ACC112 (cell line): ENCODE results near the gene CEP85L.

Experiments used
- H2AFZ ChIP-seq: fragments of 200-600 bp; sonication (generic); one replicate; pipeline ENCODE4 v1.6.0; 2017; ENCODE audit warnings: antibody characterized with exemption, low read length; ENCODE audit not compliant: unreplicated experiment
- H3K27ac ChIP-seq: fragments of 200-600 bp; sonication (generic); 2 replicates; pipeline ENCODE4 v1.5.1; 2014; ENCODE audit warnings: low read depth, mild to moderate bottlenecking, antibody characterized with exemption, low read length, moderate library complexity
- H3K27me3 ChIP-seq: fragments of 200-600 bp; sonication (generic); 2 replicates; pipeline ENCODE4 v1.6.1; 2014; ENCODE audit warnings: mild to moderate bottlenecking, antibody characterized with exemption, low read length, moderate library complexity, mixed read lengths; ENCODE audit not compliant: insufficient read depth
- H3K36me3 ChIP-seq: fragments of 200-600 bp; sonication (generic); 2 replicates; pipeline ENCODE4 v1.6.1; 2016; ENCODE audit warnings: mild to moderate bottlenecking, antibody characterized with exemption, low read length, moderate library complexity, mixed read lengths; ENCODE audit not compliant: insufficient read depth
- H3K4me1 ChIP-seq: fragments of 200-600 bp; sonication (generic); one replicate; pipeline ENCODE4 v1.6.1; 2016; ENCODE audit warnings: low read length, mixed read lengths; ENCODE audit not compliant: insufficient read depth, unreplicated experiment, control insufficient read depth
- H3K4me3 ChIP-seq: fragments of 200-600 bp; sonication (generic); 2 replicates; pipeline ENCODE4 v1.5.1; 2014; ENCODE audit warnings: mild to moderate bottlenecking, low read depth, low read length
- H3K79me2 ChIP-seq: fragments of 200-600 bp; sonication (generic); one replicate; pipeline ENCODE4 v1.6.0; 2016; ENCODE audit warnings: low read length; ENCODE audit not compliant: control insufficient read depth, unreplicated experiment, insufficient read depth

CEP85L gene

GRCh38 chr6:118677193-118677592 lies 25.8 kb upstream of the CEP85L start:
- Histone ChIP-seq H2AFZ (no peak overlapping the region), H3K27me3 (no peaks in the 10 kb centered on the region), H3K79me2 (no peaks in the 10 kb centered on the region)

GRCh38 chr6:118675225-118675624 lies 23.8 kb upstream of the CEP85L start:
- Histone ChIP-seq H3K79me2 (no peaks in the 10 kb centered on the region), H3K27me3 (no peaks in the 10 kb centered on the region)

More at GRCh38 chr6:118677193-118677592, 25.8 kb upstream of the CEP85L start:
- no peak overlapping the region for H3K27ac ChIP-seq
- no peak overlapping the region for H3K4me3 ChIP-seq
- no peaks in the 10 kb centered on the region for H3K36me3 ChIP-seq
- H3K4me1 ChIP-seq: peaks cover 6% of the 10 kb centered on the region

GRCh38 chr6:118674772-118675171 lies 23.4 kb upstream of the CEP85L start:
- Histone ChIP-seq H3K79me2 (no peaks in the 10 kb centered on the region), H3K27ac (no peak overlapping the region), H3K27me3 (no peaks in the 10 kb centered on the region), H3K4me1 (peaks cover 6% of the 10 kb centered on the region), H3K36me3 (no peaks in the 10 kb centered on the region), H2AFZ (no peak overlapping the region), H3K4me3 (no peak overlapping the region)

More at GRCh38 chr6:118675225-118675624, 23.8 kb upstream of the CEP85L start:
- Histone ChIP-seq H3K27ac (no peak overlapping the region), H2AFZ (no peak overlapping the region), H3K4me3 (no peak overlapping the region), H3K4me1 (peaks cover 6% of the 10 kb centered on the region), H3K36me3 (no peaks in the 10 kb centered on the region)

DNA sequence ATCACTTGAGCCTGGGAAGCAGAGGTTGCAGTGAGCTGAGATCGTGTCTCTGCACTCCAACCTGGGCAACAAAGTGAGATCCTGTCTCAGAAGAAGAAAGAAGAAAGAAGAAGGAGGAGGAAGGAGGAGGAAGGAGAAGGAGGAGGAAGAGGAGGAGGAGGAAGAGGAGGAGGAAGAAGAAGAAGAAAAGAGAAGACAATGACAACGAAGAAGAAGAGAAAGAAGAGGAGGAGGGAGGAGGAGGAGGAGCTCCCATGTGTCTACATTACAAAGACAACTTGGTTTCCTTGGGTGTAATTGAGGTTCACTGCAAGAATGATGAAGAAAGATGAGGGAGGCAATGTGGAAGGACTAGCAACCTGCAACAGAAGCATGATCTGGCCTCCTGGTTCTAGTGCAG lies 21.3 kb upstream of the CEP85L start:
- H3K36me3 ChIP-seq: no peaks in the 10 kb centered on the region
- H3K27me3 ChIP-seq: no peaks in the 10 kb centered on the region
- no peaks in the 10 kb centered on the region for H3K79me2 ChIP-seq
- no peak overlapping the region for H2AFZ ChIP-seq
- H3K4me3 ChIP-seq: no peak overlapping the region
- no peak overlapping the region for H3K27ac ChIP-seq
- peaks cover 19% of the 10 kb centered on the region for H3K4me1 ChIP-seq

- no peak overlapping the region for H3K27ac ChIP-seq
Observed at GRCh38 chr6:118669561-118669960, 18.2 kb upstream of the CEP85L start.

DNA sequence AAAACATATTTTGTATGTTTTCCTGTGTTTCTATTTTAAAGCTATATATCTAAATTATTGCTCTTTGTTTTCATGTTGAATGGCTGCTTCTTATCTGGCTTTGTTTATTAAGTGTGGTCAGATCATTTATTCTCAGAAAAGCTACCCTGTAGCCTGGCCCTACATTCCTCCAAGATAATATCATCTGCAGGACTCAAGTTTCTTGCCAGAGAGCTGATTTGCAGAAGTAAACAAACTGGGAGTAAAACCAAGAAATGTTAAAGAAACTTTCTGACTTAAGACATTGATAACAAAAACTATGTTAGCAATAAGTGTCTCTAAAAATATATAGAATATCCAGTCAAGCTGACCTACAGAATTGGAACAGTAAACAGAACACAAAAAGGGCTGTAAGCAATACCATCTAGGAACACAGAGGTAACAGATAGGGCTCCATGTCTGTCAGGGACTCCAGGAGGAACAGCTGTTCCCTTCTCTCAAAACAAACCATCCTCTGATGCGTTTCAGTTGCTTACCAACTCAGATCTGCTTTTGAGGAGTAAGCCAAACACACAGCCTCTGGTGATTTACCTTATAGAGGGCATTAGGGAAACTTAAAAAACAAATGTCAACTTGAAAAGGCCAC lies 17.5 kb upstream of the CEP85L start:
- Histone ChIP-seq H3K36me3 (no peaks in the 10 kb centered on the region), H2AFZ (no peak overlapping the region), H3K4me3 (no peak overlapping the region), H3K27ac (no peak overlapping the region), H3K4me1 (peaks cover 27% of the 10 kb centered on the region), H3K27me3 (no peaks in the 10 kb centered on the region), H3K79me2 (no peaks in the 10 kb centered on the region)

More at GRCh38 chr6:118669561-118669960, 18.2 kb upstream of the CEP85L start:
- no peaks in the 10 kb centered on the region for H3K36me3 ChIP-seq
- no peak overlapping the region for H2AFZ ChIP-seq
- H3K27me3 ChIP-seq: no peaks in the 10 kb centered on the region
- no peak overlapping the region for H3K4me3 ChIP-seq
- peaks cover 27% of the 10 kb centered on the region for H3K4me1 ChIP-seq
- no peaks in the 10 kb centered on the region for H3K79me2 ChIP-seq

GRCh38 chr6:118667988-118668387 lies 16.6 kb upstream of the CEP85L start:
- no peaks in the 10 kb centered on the region for H3K79me2 ChIP-seq
- H3K4me1 ChIP-seq: peaks cover 27% of the 10 kb centered on the region
- no peak overlapping the region for H3K27ac ChIP-seq
- no peak overlapping the region; the same call in 1 of the 2 replicates for H3K4me3 ChIP-seq
- H3K36me3 ChIP-seq: no peaks in the 10 kb centered on the region
- H3K27me3 ChIP-seq: no peaks in the 10 kb centered on the region
- no peak overlapping the region for H2AFZ ChIP-seq

- H3K79me2 ChIP-seq: no peaks in the 10 kb centered on the region
- H3K27me3 ChIP-seq: no peaks in the 10 kb centered on the region
- H3K27ac ChIP-seq: no peak overlapping the region
- H3K4me3 ChIP-seq: peak overlapping the region; percentile 71
- H3K4me1 ChIP-seq: peaks cover 27% of the 10 kb centered on the region
- peak overlapping the region; percentile 64 for H2AFZ ChIP-seq
- no peaks in the 10 kb centered on the region for H3K36me3 ChIP-seq
Observed at GRCh38 chr6:118665011-118665410, 13.6 kb upstream of the CEP85L start.

GRCh38 chr6:118663993-118664985 lies 12.9 kb upstream of the CEP85L start:
- no peak overlapping the region for H3K27ac ChIP-seq
- H3K36me3 ChIP-seq: no peaks in the 10 kb centered on the region
- no peaks in the 10 kb centered on the region for H3K79me2 ChIP-seq
- H2AFZ ChIP-seq: peak overlapping the region; percentile 64
- peak overlapping the region; percentile 71 for H3K4me3 ChIP-seq
- no peaks in the 10 kb centered on the region for H3K27me3 ChIP-seq
- peaks cover 24% of the 10 kb centered on the region for H3K4me1 ChIP-seq

DNA sequence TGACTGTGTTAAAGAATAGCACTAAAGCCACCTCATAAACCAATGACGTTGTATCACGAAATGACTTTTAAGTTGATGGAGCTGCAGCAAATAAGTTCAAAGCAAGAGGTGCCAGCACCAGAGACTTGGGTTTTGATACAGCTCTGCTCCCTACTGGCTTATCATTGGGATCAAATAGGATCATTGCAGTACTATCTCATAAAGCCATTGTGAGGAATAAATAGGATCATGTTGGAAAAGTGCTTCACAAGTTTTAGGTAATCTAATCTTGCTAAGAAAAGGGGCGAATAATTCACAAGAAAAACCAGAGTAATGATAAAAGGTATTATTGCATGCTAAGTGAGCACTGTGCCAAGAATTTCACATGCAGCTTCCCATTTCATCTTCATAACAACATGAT lies 10.4 kb upstream of the CEP85L start:
- Histone ChIP-seq H2AFZ (no peak overlapping the region), H3K4me1 (no peaks in the 10 kb centered on the region), H3K79me2 (no peaks in the 10 kb centered on the region), H3K4me3 (no peak overlapping the region), H3K27me3 (no peaks in the 10 kb centered on the region), H3K36me3 (no peaks in the 10 kb centered on the region), H3K27ac (no peak overlapping the region)
